HEK293 (cell line): Measurements from ENCODE around the gene SIRT4.
A peak's percentile ranks its signal among the peaks of the same experiment; 100 is the strongest.

Source experiments
- BCL11B ChIP-seq: fragments of 450-650 bp; formaldehyde crosslinking; IDR thresholded peaks from 2 replicates; pipeline ENCODE4 v1.5.1; 2016; ENCODE audit warnings: low read depth, missing biosample characterization, missing genetic modification characterization
- HOXA7 ChIP-seq: sonication (generic); formaldehyde crosslinking; IDR thresholded peaks from 2 replicates; pipeline ENCODE4 v1.8.1; 2022; ENCODE audit warnings: missing genetic modification reagents, borderline replicate concordance
- KLF10 ChIP-seq: fragments of 450-650 bp; IDR thresholded peaks from 2 replicates; pipeline ENCODE4 v1.5.1; 2018; ENCODE audit warnings: missing biosample characterization, mild to moderate bottlenecking, missing genetic modification characterization
- KLF16 ChIP-seq: fragments of 450-650 bp; formaldehyde crosslinking; IDR thresholded peaks from 2 replicates; pipeline ENCODE4 v1.5.1; 2017; ENCODE audit warnings: missing biosample characterization, missing genetic modification characterization
- PRDM1 ChIP-seq: fragments of 450-650 bp; formaldehyde crosslinking; IDR thresholded peaks from 2 replicates; pipeline ENCODE4; 2016; ENCODE audit warnings: missing biosample characterization, missing genetic modification characterization
- SCRT2 ChIP-seq: fragments of 450-650 bp; formaldehyde crosslinking; IDR thresholded peaks from 2 replicates; pipeline ENCODE4 v1.5.1; 2016; ENCODE audit warnings: missing biosample characterization, missing genetic modification characterization
- SP3 ChIP-seq: fragments of 450-650 bp; formaldehyde crosslinking; IDR thresholded peaks from 2 replicates; pipeline ENCODE4 v1.5.1; 2016; ENCODE audit warnings: missing biosample characterization, missing genetic modification characterization
- ZBTB17 ChIP-seq: fragments of 450-650 bp; formaldehyde crosslinking; IDR thresholded peaks from 2 replicates; pipeline ENCODE4 v1.5.1; 2016; ENCODE audit warnings: missing biosample characterization, missing genetic modification characterization
- ZBTB21 ChIP-seq: fragments of 450-650 bp; formaldehyde crosslinking; IDR thresholded peaks from 2 replicates; pipeline ENCODE4 v1.5.1; 2017; ENCODE audit warnings: missing biosample characterization, missing genetic modification characterization
- ZBTB7A ChIP-seq: fragments of 450-650 bp; formaldehyde crosslinking; IDR thresholded peaks from 2 replicates; pipeline ENCODE4 v1.5.1; 2016; ENCODE audit warnings: low read depth, missing biosample characterization, missing genetic modification characterization
- ZEB2 ChIP-seq: fragments of 450-650 bp; formaldehyde crosslinking; IDR thresholded peaks from 2 replicates; pipeline ENCODE4 v1.5.1; 2016; ENCODE audit warnings: missing biosample characterization, missing genetic modification characterization
- ZFP3 ChIP-seq: fragments of 450-650 bp; formaldehyde crosslinking; IDR thresholded peaks from 2 replicates; pipeline ENCODE4 v1.5.1; 2016; ENCODE audit warnings: low read depth, missing biosample characterization, missing genetic modification characterization
- ZNF239 ChIP-seq: fragments of 450-650 bp; formaldehyde crosslinking; IDR thresholded peaks from 2 replicates; pipeline ENCODE4 v1.5.1; 2016; ENCODE audit warnings: missing biosample characterization, missing genetic modification characterization
- ZNF24 ChIP-seq: fragments of 450-650 bp; formaldehyde crosslinking; IDR thresholded peaks from 2 replicates; pipeline ENCODE4 v1.5.1; 2016; ENCODE audit warnings: missing biosample characterization, missing genetic modification characterization
- ZNF324 ChIP-seq: fragments of 450-650 bp; formaldehyde crosslinking; IDR thresholded peaks from 2 replicates; pipeline ENCODE4 v1.5.1; 2016; ENCODE audit warnings: missing biosample characterization, missing genetic modification characterization
- ZNF335 ChIP-seq: fragments of 450-650 bp; formaldehyde crosslinking; conservative IDR thresholded peaks from 2 replicates; pipeline ENCODE4 v1.5.1; 2016; ENCODE audit warnings: missing biosample characterization, missing genetic modification characterization
- ZNF366 ChIP-seq: fragments of 450-650 bp; formaldehyde crosslinking; conservative IDR thresholded peaks from 2 replicates; pipeline ENCODE4 v1.5.1; 2016; ENCODE audit warnings: missing biosample characterization, missing genetic modification characterization
- ZNF391 ChIP-seq: fragments of 450-650 bp; formaldehyde crosslinking; IDR thresholded peaks from 2 replicates; pipeline ENCODE4 v1.5.1; 2016; ENCODE audit warnings: low read depth, missing biosample characterization, missing genetic modification characterization, borderline replicate concordance
- ZNF501 ChIP-seq: fragments of 450-650 bp; formaldehyde crosslinking; IDR thresholded peaks from 2 replicates; pipeline ENCODE4 v1.5.1; 2016; ENCODE audit warnings: missing biosample characterization, missing genetic modification characterization
- ZNF600 ChIP-seq: fragments of 450-650 bp; formaldehyde crosslinking; IDR thresholded peaks from 2 replicates; pipeline ENCODE4 v1.5.1; 2016; ENCODE audit warnings: missing biosample characterization, missing genetic modification characterization
- ZNF658 ChIP-seq: fragments of 450-650 bp; formaldehyde crosslinking; IDR thresholded peaks from 2 replicates; pipeline ENCODE4; 2016; ENCODE audit warnings: missing biosample characterization, missing genetic modification characterization
- ZNF660 ChIP-seq: fragments of 450-650 bp; IDR thresholded peaks from 2 replicates; pipeline ENCODE4 v1.5.1; 2018; ENCODE audit warnings: missing biosample characterization, mild to moderate bottlenecking, missing genetic modification characterization
- ZNF76 ChIP-seq: fragments of 450-650 bp; formaldehyde crosslinking; IDR thresholded peaks from 2 replicates; pipeline ENCODE4; 2016; ENCODE audit warnings: low read depth, missing biosample characterization, missing genetic modification characterization, borderline replicate concordance
- ZXDB ChIP-seq: fragments of 450-650 bp; formaldehyde crosslinking; IDR thresholded peaks from 2 replicates; pipeline ENCODE4 v1.5.1; 2016; ENCODE audit warnings: missing biosample characterization, missing genetic modification characterization
- TF ChIP-seq, protein P1 (sequence below): fragments of 450-650 bp; formaldehyde crosslinking; IDR thresholded peaks from 2 replicates; pipeline ENCODE4 v1.5.1; 2017; ENCODE audit warnings: missing biosample characterization, missing genetic modification characterization
- TF ChIP-seq, protein P2 (sequence below): fragments of 450-650 bp; formaldehyde crosslinking; IDR thresholded peaks from 2 replicates; pipeline ENCODE4 v1.5.1; 2016; ENCODE audit warnings: missing biosample characterization, missing genetic modification characterization
- TF ChIP-seq, protein P3 (sequence below): fragments of 450-650 bp; formaldehyde crosslinking; IDR thresholded peaks from 2 replicates; pipeline ENCODE4 v1.5.1; 2016; ENCODE audit warnings: missing biosample characterization, missing genetic modification characterization
- TF ChIP-seq, protein P4 (sequence below): fragments of 450-650 bp; formaldehyde crosslinking; IDR thresholded peaks from 2 replicates; pipeline ENCODE4 v1.5.1; 2016; ENCODE audit warnings: missing biosample characterization, missing genetic modification characterization

SIRT4 gene

DNA sequence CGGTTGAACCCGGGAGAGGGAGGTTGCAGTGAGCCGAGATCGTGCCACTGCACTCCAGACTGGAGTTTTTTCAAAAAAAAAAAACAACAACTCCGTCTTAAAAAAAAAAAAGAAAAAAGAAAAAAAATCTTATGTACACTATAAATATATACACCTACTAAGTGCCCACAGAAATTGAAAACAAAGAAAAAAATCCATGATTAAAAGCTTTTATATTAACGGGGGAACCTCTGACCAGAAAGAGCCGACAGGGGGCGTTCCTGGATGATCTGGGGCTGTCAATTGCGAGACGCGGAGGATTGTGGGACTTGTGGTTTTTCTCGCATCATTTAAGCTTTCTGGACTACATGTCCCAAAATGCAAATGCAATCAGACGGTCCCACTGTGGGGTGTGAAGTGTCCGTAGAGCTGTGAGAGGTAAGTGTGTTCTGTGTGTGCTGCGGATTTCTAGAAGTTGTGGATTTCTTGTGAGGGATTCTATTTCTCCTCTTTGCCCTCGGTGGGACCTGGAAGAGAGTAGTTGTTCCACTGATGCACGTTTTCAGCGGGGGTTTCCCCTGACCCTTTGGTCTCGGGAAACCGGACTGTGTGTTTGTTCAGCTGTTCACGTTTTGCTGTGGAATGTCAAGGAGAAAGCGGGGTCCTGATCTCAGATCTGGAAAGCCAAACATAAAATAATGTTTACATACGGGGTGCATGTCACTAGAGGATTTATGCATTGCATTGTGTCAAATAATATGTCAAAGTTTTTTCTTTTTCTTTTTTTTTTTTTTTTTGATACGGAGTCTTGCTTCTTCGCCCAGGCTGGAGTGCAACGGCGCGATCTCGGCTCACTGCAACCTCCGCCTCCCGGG is at the start of gene SIRT4 (continued):
- peak; percentile 88; the same call in 1 of the 2 replicates for TF ChIP-seq ZNF324 (tag by site-specific recombination)
- TF ChIP-seq, protein P1, sequence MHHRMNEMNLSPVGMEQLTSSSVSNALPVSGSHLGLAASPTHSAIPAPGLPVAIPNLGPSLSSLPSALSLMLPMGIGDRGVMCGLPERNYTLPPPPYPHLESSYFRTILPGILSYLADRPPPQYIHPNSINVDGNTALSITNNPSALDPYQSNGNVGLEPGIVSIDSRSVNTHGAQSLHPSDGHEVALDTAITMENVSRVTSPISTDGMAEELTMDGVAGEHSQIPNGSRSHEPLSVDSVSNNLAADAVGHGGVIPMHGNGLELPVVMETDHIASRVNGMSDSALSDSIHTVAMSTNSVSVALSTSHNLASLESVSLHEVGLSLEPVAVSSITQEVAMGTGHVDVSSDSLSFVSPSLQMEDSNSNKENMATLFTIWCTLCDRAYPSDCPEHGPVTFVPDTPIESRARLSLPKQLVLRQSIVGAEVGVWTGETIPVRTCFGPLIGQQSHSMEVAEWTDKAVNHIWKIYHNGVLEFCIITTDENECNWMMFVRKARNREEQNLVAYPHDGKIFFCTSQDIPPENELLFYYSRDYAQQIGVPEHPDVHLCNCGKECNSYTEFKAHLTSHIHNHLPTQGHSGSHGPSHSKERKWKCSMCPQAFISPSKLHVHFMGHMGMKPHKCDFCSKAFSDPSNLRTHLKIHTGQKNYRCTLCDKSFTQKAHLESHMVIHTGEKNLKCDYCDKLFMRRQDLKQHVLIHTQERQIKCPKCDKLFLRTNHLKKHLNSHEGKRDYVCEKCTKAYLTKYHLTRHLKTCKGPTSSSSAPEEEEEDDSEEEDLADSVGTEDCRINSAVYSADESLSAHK (tag by site-specific recombination) = peak; percentile 40; the same call in 1 of the 2 replicates
- TF ChIP-seq ZBTB17 (tag by site-specific recombination) = peak; percentile 89
- TF ChIP-seq BCL11B (tag by site-specific recombination) = peak; percentile 80; the same call in 1 of the 2 replicates
- TF ChIP-seq ZBTB7A = 0 out of 2 replicates have a peak, but pooled peaks have one; percentile 20
- peak; percentile 9; the same call in 1 of the 2 replicates for TF ChIP-seq ZNF239
- TF ChIP-seq SCRT2 = peak; percentile 70
- peak; percentile 66 for TF ChIP-seq SP3 (tag by site-specific recombination)
- peak; percentile 37; the same call in 1 of the 2 replicates for TF ChIP-seq ZNF391 (tag by site-specific recombination)
- peak; percentile 99 for TF ChIP-seq ZNF76
- peak; percentile 34; the same call in 1 of the 2 replicates for TF ChIP-seq ZNF366 (tag by site-specific recombination)
- no peak for TF ChIP-seq HOXA7
- peak; percentile 97 for TF ChIP-seq ZNF335 (tag by site-specific recombination)
- TF ChIP-seq ZFP3 (tag by site-specific recombination) = no peak
- peak; percentile 98 for TF ChIP-seq ZXDB (tag by site-specific recombination)
- TF ChIP-seq, protein P2, sequence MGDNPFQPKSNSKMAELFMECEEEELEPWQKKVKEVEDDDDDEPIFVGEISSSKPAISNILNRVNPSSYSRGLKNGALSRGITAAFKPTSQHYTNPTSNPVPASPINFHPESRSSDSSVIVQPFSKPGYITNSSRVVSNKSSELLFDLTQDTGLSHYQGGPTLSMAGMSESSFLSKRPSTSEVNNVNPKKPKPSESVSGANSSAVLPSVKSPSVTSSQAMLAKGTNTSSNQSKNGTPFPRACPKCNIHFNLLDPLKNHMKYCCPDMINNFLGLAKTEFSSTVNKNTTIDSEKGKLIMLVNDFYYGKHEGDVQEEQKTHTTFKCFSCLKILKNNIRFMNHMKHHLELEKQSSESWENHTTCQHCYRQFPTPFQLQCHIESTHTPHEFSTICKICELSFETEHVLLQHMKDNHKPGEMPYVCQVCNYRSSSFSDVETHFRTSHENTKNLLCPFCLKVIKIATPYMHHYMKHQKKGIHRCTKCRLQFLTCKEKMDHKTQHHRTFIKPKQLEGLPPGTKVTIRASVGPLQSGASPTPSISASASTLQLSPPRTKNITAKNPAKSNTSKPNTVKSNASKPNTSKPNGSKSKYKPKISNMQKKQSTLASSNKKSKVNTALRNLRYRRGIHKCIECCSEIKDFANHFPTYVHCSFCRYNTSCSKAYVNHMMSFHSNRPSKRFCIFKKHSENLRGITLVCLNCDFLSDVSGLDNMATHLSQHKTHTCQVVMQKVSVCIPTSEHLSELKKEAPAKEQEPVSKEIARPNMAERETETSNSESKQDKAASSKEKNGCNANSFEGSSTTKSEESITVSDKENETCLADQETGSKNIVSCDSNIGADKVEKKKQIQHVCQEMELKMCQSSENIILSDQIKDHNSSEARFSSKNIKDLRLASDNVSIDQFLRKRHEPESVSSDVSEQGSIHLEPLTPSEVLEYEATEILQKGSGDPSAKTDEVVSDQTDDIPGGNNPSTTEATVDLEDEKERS (tag by site-specific recombination) = no peak
- peak; percentile 23; the same call in 1 of the 2 replicates for TF ChIP-seq KLF16 (tag by site-specific recombination)
- TF ChIP-seq ZNF501 = peak; percentile 87
- TF ChIP-seq ZBTB21 (tag by site-specific recombination) = peak; percentile 25; the same call in 1 of the 2 replicates
- TF ChIP-seq, protein P3, sequence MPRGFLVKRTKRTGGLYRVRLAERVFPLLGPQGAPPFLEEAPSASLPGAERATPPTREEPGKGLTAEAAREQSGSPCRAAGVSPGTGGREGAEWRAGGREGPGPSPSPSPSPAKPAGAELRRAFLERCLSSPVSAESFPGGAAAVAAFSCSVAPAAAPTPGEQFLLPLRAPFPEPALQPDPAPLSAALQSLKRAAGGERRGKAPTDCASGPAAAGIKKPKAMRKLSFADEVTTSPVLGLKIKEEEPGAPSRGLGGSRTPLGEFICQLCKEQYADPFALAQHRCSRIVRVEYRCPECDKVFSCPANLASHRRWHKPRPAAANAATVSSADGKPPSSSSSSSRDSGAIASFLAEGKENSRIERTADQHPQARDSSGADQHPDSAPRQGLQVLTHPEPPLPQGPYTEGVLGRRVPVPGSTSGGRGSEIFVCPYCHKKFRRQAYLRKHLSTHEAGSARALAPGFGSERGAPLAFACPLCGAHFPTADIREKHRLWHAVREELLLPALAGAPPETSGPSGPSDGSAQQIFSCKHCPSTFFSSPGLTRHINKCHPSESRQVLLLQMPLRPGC (tag by site-specific recombination) = peak; percentile 100
- peak; percentile 87 for TF ChIP-seq PRDM1 (tag by site-specific recombination)
- 0 out of 2 replicates have a peak, but pooled peaks have one; percentile 24 for TF ChIP-seq ZNF660 (tag by site-specific recombination)
- peak; percentile 83 for TF ChIP-seq ZEB2
- peak; percentile 49; the same call in 1 of the 2 replicates for TF ChIP-seq ZNF24
- no peak for TF ChIP-seq ZNF658 (tag by site-specific recombination)
- TF ChIP-seq KLF10 (tag by site-specific recombination) = peak; percentile 75
- TF ChIP-seq ZNF600 (tag by site-specific recombination) = peak; percentile 98
- TF ChIP-seq, protein P4, sequence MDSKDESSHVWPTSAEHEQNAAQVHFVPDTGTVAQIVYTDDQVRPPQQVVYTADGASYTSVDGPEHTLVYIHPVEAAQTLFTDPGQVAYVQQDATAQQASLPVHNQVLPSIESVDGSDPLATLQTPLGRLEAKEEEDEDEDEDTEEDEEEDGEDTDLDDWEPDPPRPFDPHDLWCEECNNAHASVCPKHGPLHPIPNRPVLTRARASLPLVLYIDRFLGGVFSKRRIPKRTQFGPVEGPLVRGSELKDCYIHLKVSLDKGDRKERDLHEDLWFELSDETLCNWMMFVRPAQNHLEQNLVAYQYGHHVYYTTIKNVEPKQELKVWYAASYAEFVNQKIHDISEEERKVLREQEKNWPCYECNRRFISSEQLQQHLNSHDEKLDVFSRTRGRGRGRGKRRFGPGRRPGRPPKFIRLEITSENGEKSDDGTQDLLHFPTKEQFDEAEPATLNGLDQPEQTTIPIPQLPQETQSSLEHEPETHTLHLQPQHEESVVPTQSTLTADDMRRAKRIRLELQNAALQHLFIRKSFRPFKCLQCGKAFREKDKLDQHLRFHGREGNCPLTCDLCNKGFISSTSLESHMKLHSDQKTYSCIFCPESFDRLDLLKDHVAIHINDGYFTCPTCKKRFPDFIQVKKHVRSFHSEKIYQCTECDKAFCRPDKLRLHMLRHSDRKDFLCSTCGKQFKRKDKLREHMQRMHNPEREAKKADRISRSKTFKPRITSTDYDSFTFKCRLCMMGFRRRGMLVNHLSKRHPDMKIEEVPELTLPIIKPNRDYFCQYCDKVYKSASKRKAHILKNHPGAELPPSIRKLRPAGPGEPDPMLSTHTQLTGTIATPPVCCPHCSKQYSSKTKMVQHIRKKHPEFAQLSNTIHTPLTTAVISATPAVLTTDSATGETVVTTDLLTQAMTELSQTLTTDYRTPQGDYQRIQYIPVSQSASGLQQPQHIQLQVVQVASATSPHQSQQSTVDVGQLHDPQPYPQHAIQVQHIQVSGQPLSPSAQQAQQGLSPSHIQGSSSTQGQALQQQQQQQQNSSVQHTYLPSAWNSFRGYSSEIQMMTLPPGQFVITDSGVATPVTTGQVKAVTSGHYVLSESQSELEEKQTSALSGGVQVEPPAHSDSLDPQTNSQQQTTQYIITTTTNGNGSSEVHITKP (tag by site-specific recombination) = peak; percentile 100
